Liver (tissue), 9 donors: ENCODE data around the gene PELI1. TPM values are rescaled to one million over a fixed set of nuclear protein-coding genes. Genes with fewer than 3 reads are reported as not detected.
"Not testable (repeated sequence)": the region's sequence is repeated elsewhere in the genome, so short reads cannot be mapped to it uniquely, and the experiment has no call there.

Experiments used
- DNase-seq: peaks from one replicate; pipeline ENCODE4 v3.0.0-alpha.2; 2017; ENCODE audit warnings: low spot score
- H3K27ac ChIP-seq, 2 donors: one replicate each; pipeline ENCODE4 v1.7.0; 2013; ENCODE audit warnings: inconsistent platforms in 2 of 2, low read length in 2 of 2, control low read depth in 1 of 2, low read depth in 1 of 2, mild to moderate bottlenecking in 1 of 2
- H3K27me3 ChIP-seq, 4 donors: one replicate each; pipeline versions ENCODE4 v1.6.1 to v1.7.0; 2013; ENCODE audit warnings: low read length in 3 of 4, inconsistent platforms in 1 of 4, mild to moderate bottlenecking in 1 of 4, moderate library complexity in 1 of 4; ENCODE audit not compliant: control insufficient read depth in 4 of 4, insufficient read depth in 4 of 4
- H3K36me3 ChIP-seq, 4 donors: one replicate each; pipeline versions ENCODE4 v1.6.1 to v1.7.0; 2013; ENCODE audit warnings: low read length in 3 of 4, mild to moderate bottlenecking in 3 of 4, low read depth in 1 of 4, moderate library complexity in 1 of 4; ENCODE audit not compliant: control insufficient read depth in 4 of 4, insufficient read depth in 3 of 4
- H3K4me1 ChIP-seq, 4 donors: one replicate each; pipeline versions ENCODE4 v1.6.1 to v1.7.0; 2013; ENCODE audit warnings: low read length in 3 of 4, mild to moderate bottlenecking in 3 of 4, moderate library complexity in 1 of 4; ENCODE audit not compliant: control insufficient read depth in 4 of 4, insufficient read depth in 4 of 4
- H3K4me3 ChIP-seq, 3 donors: one replicate each; pipeline versions ENCODE4 v1.6.1 to v1.7.0; 2013; ENCODE audit warnings: low read length in 3 of 3, control low read depth in 1 of 3, low read depth in 1 of 3, mild to moderate bottlenecking in 1 of 3
- H3K9ac ChIP-seq, 2 donors: one replicate each; pipeline ENCODE4 v1.7.0; 2013; ENCODE audit warnings: low read length in 2 of 2, mild to moderate bottlenecking in 2 of 2, moderate library complexity in 2 of 2, control low read depth in 1 of 2, low read depth in 1 of 2
- H3K9me3 ChIP-seq, 4 donors: one replicate each; pipeline versions ENCODE4 v1.6.1 to v1.7.0; 2013; ENCODE audit warnings: low read length in 3 of 4; ENCODE audit not compliant: control insufficient read depth in 4 of 4
- FOXA1 ChIP-seq: IDR thresholded peaks from 2 replicates; pipeline ENCODE4 v1.6.1; 2016; ENCODE audit warnings: antibody characterized with exemption
- FOXA2 ChIP-seq: IDR thresholded peaks from 2 replicates; pipeline ENCODE4 v1.6.1; 2016; ENCODE audit warnings: antibody characterized with exemption
- GABPA ChIP-seq, 2 donors: IDR thresholded peaks in 1 of 2; conservative IDR thresholded peaks in 1 of 2; 2 replicates each; pipeline ENCODE4 v1.6.1; 2016; ENCODE audit warnings: antibody characterized with exemption in 2 of 2, mild to moderate bottlenecking in 1 of 2, moderate library complexity in 1 of 2
- HNF4A ChIP-seq, 2 donors: conservative IDR thresholded peaks; 2 replicates each; pipeline ENCODE4 v1.6.1; 2016; ENCODE audit warnings: antibody characterized with exemption in 2 of 2, mild to moderate bottlenecking in 2 of 2
- HNF4G ChIP-seq: IDR thresholded peaks from 2 replicates; pipeline ENCODE4 v1.6.1; 2016; ENCODE audit warnings: antibody characterized with exemption
- JUND ChIP-seq, 2 donors: IDR thresholded peaks; 2 replicates each; pipeline ENCODE4 v1.6.1; 2016; ENCODE audit warnings: antibody characterized with exemption in 2 of 2
- RAD21 ChIP-seq, 2 donors: IDR thresholded peaks; 2 replicates each; pipeline ENCODE4 v1.6.1; 2016; ENCODE audit warnings: antibody characterized with exemption in 2 of 2, mild to moderate bottlenecking in 2 of 2
- RXRA ChIP-seq, 2 donors: IDR thresholded peaks; 2 replicates each; pipeline ENCODE4 v1.6.1; 2017 to 2018; ENCODE audit warnings: antibody characterized with exemption in 2 of 2, mild to moderate bottlenecking in 1 of 2
- TAF1 ChIP-seq: conservative IDR thresholded peaks from 2 replicates; pipeline ENCODE4 v1.6.1; 2016; ENCODE audit warnings: antibody characterized with exemption, mild to moderate bottlenecking
- YY1 ChIP-seq: IDR thresholded peaks from 2 replicates; pipeline ENCODE4 v1.6.1; 2016; ENCODE audit warnings: antibody characterized with exemption, mild to moderate bottlenecking
- WGBS: extraction: QIAGEN DNeasy Blood & Tissue Kit; methylation state at CpG from one replicate; pipeline ENCODE4 v1.1.7; 2013; 5-methylcytosine and 5-hydroxymethylcytosine counted together
- polyA plus RNA-seq, 2 donors: library from polyadenylated mRNA; stranded (reverse) in 1 of 2; unstranded in 1 of 2; fragments of 200-250 nt in 1 of 2; fragments of >200 nt in 1 of 2; fragmentation: Nextera tagmentation in 1 of 2; extraction: Ambion mirVana in 1 of 2; gene quantifications; one replicate each; pipeline versions ENCODE4 v1.2.1 to v1.2.3, GENCODE V29; 2013 to 2015
- total RNA-seq, 2 donors: library from RNA; depleted of rRNA; stranded (reverse); fragments of >200 nt; gene quantifications; one replicate each; pipeline ENCODE4 v1.2.3, GENCODE V29; 2014
- TF ChIP-seq, protein P1 (sequence below): IDR thresholded peaks from 2 replicates; pipeline ENCODE4 v1.6.1; 2016; ENCODE audit warnings: antibody characterized with exemption
- TF ChIP-seq, protein P2 (sequence below): fragments of 150-350 bp; IDR thresholded peaks from 2 replicates; pipeline ENCODE4 v1.5.1; 2017; ENCODE audit warnings: improper control_type of control experiment, low read depth, low read length; ENCODE audit not compliant: missing input control
- TF ChIP-seq, protein P3 (sequence below): IDR thresholded peaks from 2 replicates; pipeline ENCODE4 v1.6.1; 2016; ENCODE audit warnings: antibody characterized with exemption, mild to moderate bottlenecking
- donor health status: healthy.
- donor health status: healthy.
- donor health status: healthy.
- donor health status: healthy.
- donor health status: healthy.

The PELI1 gene
- total and polyA plus RNA-seq, 4 donors: 4.5 to 21.3 (median 7.4) TPM

DNA sequence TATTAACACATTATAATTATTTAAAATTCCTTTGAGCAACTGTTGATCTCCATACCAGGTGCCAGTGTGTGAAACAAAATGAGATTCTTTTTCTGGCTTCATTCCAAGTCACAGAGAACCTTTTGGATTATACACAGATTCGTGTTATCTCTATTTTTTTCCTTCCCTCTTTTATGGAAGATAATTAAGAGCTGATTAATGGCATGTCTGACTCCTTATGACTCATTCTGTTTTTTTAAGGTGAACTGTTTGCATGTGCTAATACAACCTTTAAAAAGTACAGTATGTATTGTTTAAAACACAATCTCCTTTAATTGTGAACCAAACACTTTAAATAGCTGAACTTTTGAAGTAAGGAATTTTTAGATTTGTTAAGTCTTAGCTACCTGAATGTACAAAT, 39.3 kb downstream of the PELI1 start:
- no peaks in the 10 kb centered on the region for H3K27me3 ChIP-seq
- no peak for TF ChIP-seq RAD21 (IDR thresholded peaks at IDR 0.05)
- TF ChIP-seq, protein P1, sequence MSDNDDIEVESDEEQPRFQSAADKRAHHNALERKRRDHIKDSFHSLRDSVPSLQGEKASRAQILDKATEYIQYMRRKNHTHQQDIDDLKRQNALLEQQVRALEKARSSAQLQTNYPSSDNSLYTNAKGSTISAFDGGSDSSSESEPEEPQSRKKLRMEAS: no peak
- no peak for TF ChIP-seq TAF1
- TF ChIP-seq FOXA1: no peak
- no peak for TF ChIP-seq HNF4G
- no peak for TF ChIP-seq FOXA2
- TF ChIP-seq, protein P2, sequence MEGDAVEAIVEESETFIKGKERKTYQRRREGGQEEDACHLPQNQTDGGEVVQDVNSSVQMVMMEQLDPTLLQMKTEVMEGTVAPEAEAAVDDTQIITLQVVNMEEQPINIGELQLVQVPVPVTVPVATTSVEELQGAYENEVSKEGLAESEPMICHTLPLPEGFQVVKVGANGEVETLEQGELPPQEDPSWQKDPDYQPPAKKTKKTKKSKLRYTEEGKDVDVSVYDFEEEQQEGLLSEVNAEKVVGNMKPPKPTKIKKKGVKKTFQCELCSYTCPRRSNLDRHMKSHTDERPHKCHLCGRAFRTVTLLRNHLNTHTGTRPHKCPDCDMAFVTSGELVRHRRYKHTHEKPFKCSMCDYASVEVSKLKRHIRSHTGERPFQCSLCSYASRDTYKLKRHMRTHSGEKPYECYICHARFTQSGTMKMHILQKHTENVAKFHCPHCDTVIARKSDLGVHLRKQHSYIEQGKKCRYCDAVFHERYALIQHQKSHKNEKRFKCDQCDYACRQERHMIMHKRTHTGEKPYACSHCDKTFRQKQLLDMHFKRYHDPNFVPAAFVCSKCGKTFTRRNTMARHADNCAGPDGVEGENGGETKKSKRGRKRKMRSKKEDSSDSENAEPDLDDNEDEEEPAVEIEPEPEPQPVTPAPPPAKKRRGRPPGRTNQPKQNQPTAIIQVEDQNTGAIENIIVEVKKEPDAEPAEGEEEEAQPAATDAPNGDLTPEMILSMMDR: no peak
- TF ChIP-seq, protein P3, sequence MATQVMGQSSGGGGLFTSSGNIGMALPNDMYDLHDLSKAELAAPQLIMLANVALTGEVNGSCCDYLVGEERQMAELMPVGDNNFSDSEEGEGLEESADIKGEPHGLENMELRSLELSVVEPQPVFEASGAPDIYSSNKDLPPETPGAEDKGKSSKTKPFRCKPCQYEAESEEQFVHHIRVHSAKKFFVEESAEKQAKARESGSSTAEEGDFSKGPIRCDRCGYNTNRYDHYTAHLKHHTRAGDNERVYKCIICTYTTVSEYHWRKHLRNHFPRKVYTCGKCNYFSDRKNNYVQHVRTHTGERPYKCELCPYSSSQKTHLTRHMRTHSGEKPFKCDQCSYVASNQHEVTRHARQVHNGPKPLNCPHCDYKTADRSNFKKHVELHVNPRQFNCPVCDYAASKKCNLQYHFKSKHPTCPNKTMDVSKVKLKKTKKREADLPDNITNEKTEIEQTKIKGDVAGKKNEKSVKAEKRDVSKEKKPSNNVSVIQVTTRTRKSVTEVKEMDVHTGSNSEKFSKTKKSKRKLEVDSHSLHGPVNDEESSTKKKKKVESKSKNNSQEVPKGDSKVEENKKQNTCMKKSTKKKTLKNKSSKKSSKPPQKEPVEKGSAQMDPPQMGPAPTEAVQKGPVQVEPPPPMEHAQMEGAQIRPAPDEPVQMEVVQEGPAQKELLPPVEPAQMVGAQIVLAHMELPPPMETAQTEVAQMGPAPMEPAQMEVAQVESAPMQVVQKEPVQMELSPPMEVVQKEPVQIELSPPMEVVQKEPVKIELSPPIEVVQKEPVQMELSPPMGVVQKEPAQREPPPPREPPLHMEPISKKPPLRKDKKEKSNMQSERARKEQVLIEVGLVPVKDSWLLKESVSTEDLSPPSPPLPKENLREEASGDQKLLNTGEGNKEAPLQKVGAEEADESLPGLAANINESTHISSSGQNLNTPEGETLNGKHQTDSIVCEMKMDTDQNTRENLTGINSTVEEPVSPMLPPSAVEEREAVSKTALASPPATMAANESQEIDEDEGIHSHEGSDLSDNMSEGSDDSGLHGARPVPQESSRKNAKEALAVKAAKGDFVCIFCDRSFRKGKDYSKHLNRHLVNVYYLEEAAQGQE: no peak
- TF ChIP-seq JUND (IDR thresholded peaks at IDR 0.05): no peak
- TF ChIP-seq HNF4A (conservative IDR thresholded peaks at IDR 0.05): no peak
- no peak for TF ChIP-seq GABPA (IDR thresholded peaks at IDR 0.05 in 1 of 2, conservative IDR thresholded peaks at IDR 0.05 in 1 of 2)
- TF ChIP-seq YY1: no peak
- DNase-seq: no peak
- H3K4me3 ChIP-seq: no peak overlapping the region
- no peaks in the 10 kb centered on the region for H3K9me3 ChIP-seq
- peaks cover 0 to 14% (median 4%) of the 10 kb centered on the region in 4 donors for H3K36me3 ChIP-seq
- no peak overlapping the region for H3K9ac ChIP-seq
- no peak overlapping the region for H3K27ac ChIP-seq
- WGBS: 36% methylated on average over 1 of the region's 1 CpG
- H3K4me1 ChIP-seq: peaks cover 10 to 24% (median 13%) of the 10 kb centered on the region in 4 donors

DNA sequence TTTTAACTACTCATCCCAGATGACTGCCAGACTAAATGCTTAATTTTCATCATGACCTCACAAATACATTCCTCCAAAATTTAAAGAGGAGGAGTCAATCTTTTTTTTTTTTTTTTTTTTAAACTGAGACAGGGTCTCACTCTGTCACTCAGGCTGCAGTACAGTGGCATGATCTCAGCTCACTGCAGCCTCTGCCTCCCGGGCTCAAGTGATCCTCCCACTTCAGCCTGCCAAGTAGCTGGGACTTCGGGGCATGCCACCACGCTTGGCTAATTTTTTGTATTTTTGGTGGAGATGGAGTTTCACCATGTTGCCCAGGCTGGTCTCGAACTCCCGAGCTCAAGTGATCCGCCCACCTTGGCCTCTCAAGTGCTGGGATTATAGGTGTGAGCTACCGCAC, 41.5 kb downstream of the PELI1 start:
- not testable (repeated sequence) for H3K27ac ChIP-seq, H3K9ac ChIP-seq, H3K9me3 ChIP-seq, H3K27me3 ChIP-seq, H3K4me3 ChIP-seq, DNase-seq
- WGBS: 90% methylated on average over 7 of the region's 7 CpGs
- H3K4me1 ChIP-seq: peaks cover 7 to 18% (median 10%) of the 10 kb centered on the region in 4 donors
- H3K36me3 ChIP-seq: peaks cover 0 to 19% (median 6%) of the 10 kb centered on the region in 4 donors

DNA sequence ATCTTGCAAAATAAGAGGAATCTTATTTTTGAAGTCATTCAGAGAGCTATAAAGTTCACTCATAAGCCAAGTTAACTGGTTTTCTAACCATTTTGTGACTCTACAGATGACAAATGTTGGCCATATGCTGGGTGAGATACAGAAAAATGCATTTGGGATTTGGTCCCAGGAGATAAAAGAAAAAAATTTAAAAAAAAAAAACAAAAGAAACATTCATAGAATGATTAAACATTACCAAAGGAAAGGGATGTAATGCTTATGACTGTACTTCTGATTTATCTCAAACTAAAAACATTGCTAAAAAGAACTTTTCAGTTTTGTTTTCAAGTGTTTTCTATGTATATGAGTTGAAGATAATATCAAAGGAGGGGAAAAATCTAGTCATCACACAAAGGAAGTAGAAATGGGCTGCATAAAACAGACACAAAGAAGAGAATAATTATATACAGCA, 43.1 kb downstream of the PELI1 start:
- Histone ChIP-seq H3K27me3 (no peaks in the 10 kb centered on the region), H3K27ac (no peak overlapping the region), H3K4me1 (peaks cover 0 to 6% (median 4%) of the 10 kb centered on the region in 4 donors), H3K4me3 (no peak overlapping the region), H3K36me3 (peaks cover 2 to 20% (median 13%) of the 10 kb centered on the region in 4 donors), H3K9ac (no peak overlapping the region), H3K9me3 (no peaks in the 10 kb centered on the region)
- no peak for TF ChIP-seq FOXA1
- no peak for TF ChIP-seq RXRA (IDR thresholded peaks at IDR 0.05)
- DNase-seq: no peak

DNA sequence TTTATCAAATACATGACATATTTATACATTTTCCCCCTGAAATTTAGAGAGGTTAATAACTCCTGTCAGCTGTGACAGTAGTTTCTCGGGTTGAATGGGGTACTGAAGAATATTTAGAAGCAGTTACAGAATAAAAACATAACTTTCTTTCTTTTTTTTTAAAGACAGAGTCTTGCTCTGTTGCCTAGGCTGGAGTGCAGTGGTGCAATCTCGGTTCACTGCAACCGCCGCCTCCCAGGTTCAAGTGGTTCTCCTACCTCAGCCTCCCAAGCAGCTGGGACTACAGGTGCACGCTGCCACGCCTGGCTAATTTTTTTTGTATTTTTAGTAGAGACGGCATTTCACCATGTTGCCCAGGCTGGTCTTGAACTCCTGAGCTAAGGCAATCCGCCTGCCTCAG, 43.6 kb downstream of the PELI1 start:
- not testable (repeated sequence) for DNase-seq
- H3K36me3 ChIP-seq: peaks cover 4 to 25% (median 18%) of the 10 kb centered on the region in 4 donors

More for the DNA sequence above, 43.6 kb downstream of the PELI1 start:
- not testable (repeated sequence) for H3K4me1 ChIP-seq, H3K9me3 ChIP-seq, H3K9ac ChIP-seq, H3K4me3 ChIP-seq, H3K27ac ChIP-seq, H3K27me3 ChIP-seq
- WGBS: 96% methylated on average over 8 of the region's 8 CpGs
